RPMI7951 (cell line): ENCODE results near the gene LETM1. TPM values are rescaled to one million over a fixed set of nuclear protein-coding genes. Genes with fewer than 3 reads are reported as not detected.

Source experiments
- DNase-seq: peaks from one replicate; pipeline ENCODE4 v3.0.0-alpha.2; 2012; ENCODE audit warnings: low read depth
- total RNA-seq: library from RNA; depleted of rRNA; stranded (reverse); fragments of >200 nt; shearing (Covaris generic); gene quantifications from 2 replicates; pipeline ENCODE4 v1.2.3, GENCODE V29; 2014

The LETM1 gene
- total RNA-seq, 1 experiment from 2014 or later, result 14.9 TPM

GRCh38 chr4:1795299-1796195, 60.4 kb downstream of the LETM1 start:
- DNase-seq, result no peak

GRCh38 chr4:1794809-1795298, 61.1 kb downstream of the LETM1 start:
- no peak for DNase-seq

- DNase-seq, result no peak
Measured at GRCh38 chr4:1793940-1794808, 61.8 kb downstream of the LETM1 start.

GRCh38 chr4:1793496-1793840, 62.5 kb downstream of the LETM1 start:
- no peak for DNase-seq

- no peak for DNase-seq
Measured at GRCh38 chr4:1792832-1793495, 63.0 kb downstream of the LETM1 start, which contains the start of gene FGFR3. Gene FGFR3, plus strand, starts transcription at chr4:1793293. Its CDS starts 642 bp downstream, at chr4:1793935.

- DNase-seq, result no peak
Measured at GRCh38 chr4:1792158-1792831, 63.7 kb downstream of the LETM1 start.

- DNase-seq, result no peak
Measured at GRCh38 chr4:1790005-1790404, 66.0 kb downstream of the LETM1 start.

GRCh38 chr4:1789552-1789951, 66.4 kb downstream of the LETM1 start:
- no peak for DNase-seq

- DNase-seq, result no peak
Measured at GRCh38 chr4:1788254-1788973, 67.5 kb downstream of the LETM1 start.

GRCh38 chr4:1787411-1788077, 68.4 kb downstream of the LETM1 start:
- no peak for DNase-seq

GRCh38 chr4:1786544-1787362, 69.2 kb downstream of the LETM1 start:
- no peak for DNase-seq

- no peak for DNase-seq
Measured at GRCh38 chr4:1785592-1785991, 70.4 kb downstream of the LETM1 start.

GRCh38 chr4:1784789-1785591, 71.0 kb downstream of the LETM1 start:
- no peak for DNase-seq

- no peak for DNase-seq
Measured at GRCh38 chr4:1784395-1784788, 71.6 kb downstream of the LETM1 start.

GRCh38 chr4:1783970-1784369, 72.0 kb downstream of the LETM1 start:
- DNase-seq, result no peak

GRCh38 chr4:1783015-1783414, 72.9 kb downstream of the LETM1 start:
- DNase-seq, result no peak

GRCh38 chr4:1780435-1780834, 75.5 kb downstream of the LETM1 start:
- DNase-seq, result no peak

GRCh38 chr4:1779588-1780382, 76.2 kb downstream of the LETM1 start:
- no peak for DNase-seq
